K562 (cell line): ENCODE measurements around the gene UTRN. TPM values are rescaled to one million over a fixed set of nuclear protein-coding genes. Genes with fewer than 3 reads are reported as not detected.

Source experiments
- ATAC-seq: fragments of 200-7000 bp; cut with Tn5 transposase; 3 replicates; pipeline ENCODE4 v1.9.1; 2020; ENCODE audit warnings: moderate library complexity
- BruUV-seq: library from RNA; stranded (reverse); fragments of 400-500 nt; replicated peaks from 2 replicates; lab custom pipeline; 2021; lab: Mats Ljungman, UMichigan
- CTCF ChIA-PET: fragments of 300-600 bp; formaldehyde crosslinking; extraction: SDS; loops from one replicate; lab custom pipeline; 2021; ENCODE audit warnings: low intra/inter-chr PET ratio; lab: Yijun Ruan, JAX
- POLR2A ChIA-PET: fragments of 300-600, 350-650 bp; sonication (Branson Sonifier 250); formaldehyde crosslinking; extraction: SDS; loops from one replicate; lab custom pipeline; 2021; ENCODE audit warnings: antibody characterized with exemption, inconsistent platforms; lab: Yijun Ruan, JAX
- DNase-seq, 4 experiments: peaks; one replicate each; pipeline versions ENCODE4 v3.0.0 to v3.0.0-alpha.2; 2011 to 2018; ENCODE audit warnings: low spot score in 3 of 4, mixed read lengths in 3 of 4; ENCODE audit errors: extremely low read depth in 1 of 4
- FAIRE-seq: peaks from 2 replicates; lab custom pipeline; 2011; peaks lifted over from hg19 to GRCh38; lab: Jason Lieb, UNC
- H2AFZ ChIP-seq: 2 replicates; pipeline ENCODE4 v1.6.0; 2011; ENCODE audit warnings: low read depth, low read length, control low read depth, inconsistent platforms
- H3K27ac ChIP-seq: fragments of 200-600 bp; 3 replicates; pipeline ENCODE4 v1.8.0; 2011; ENCODE audit warnings: low read depth, mild to moderate bottlenecking, control low read depth, inconsistent platforms, low read length, moderate library complexity, mixed read lengths; ENCODE audit errors: extremely low read depth
- H3K27me3 ChIP-seq, 2 experiments: fragments of 300-600 bp in 1 of 2; 2 replicates in 1 of 2; 3 replicates in 1 of 2; pipeline versions ENCODE4 v1.6.0 to v1.8.0; 2011; ENCODE audit warnings: inconsistent platforms in 2 of 2, low read length in 2 of 2, mild to moderate bottlenecking in 1 of 2, mixed read lengths in 1 of 2, moderate library complexity in 1 of 2; ENCODE audit not compliant: control insufficient read depth in 2 of 2, insufficient read depth in 2 of 2
- H3K36me3 ChIP-seq: fragments of 300-600 bp; 3 replicates; pipeline ENCODE4 v1.8.0; 2011; ENCODE audit warnings: mild to moderate bottlenecking, low read length, inconsistent platforms; ENCODE audit not compliant: control insufficient read depth, insufficient read depth
- H3K4me1 ChIP-seq, 2 experiments: fragments of 200-600 bp in 1 of 2; replicated peaks in 1 of 2; 2 replicates in 1 of 2; 3 replicates in 1 of 2; pipeline versions ENCODE4 v1.5.1 to v1.8.0; 2011; ENCODE audit warnings: inconsistent platforms in 2 of 2, low read length in 2 of 2, mild to moderate bottlenecking in 1 of 2, mixed read lengths in 1 of 2, moderate library complexity in 1 of 2; ENCODE audit not compliant: control insufficient read depth in 2 of 2, insufficient read depth in 2 of 2
- H3K4me2 ChIP-seq: 2 replicates; pipeline ENCODE4 v1.6.1; 2011; ENCODE audit warnings: low read length, control low read depth, inconsistent platforms, mixed read lengths; ENCODE audit not compliant: insufficient read depth
- H3K4me3 ChIP-seq: fragments of 200-600 bp; sonication (generic), shearing (Covaris generic); 2 replicates; pipeline ENCODE4 v1.5.1; 2016; ENCODE audit warnings: control low read depth, inconsistent platforms
- H3K79me2 ChIP-seq: fragments of 200-600 bp; 3 replicates; pipeline ENCODE4 v1.8.0; 2011; ENCODE audit warnings: low read length, inconsistent platforms; ENCODE audit not compliant: control insufficient read depth, insufficient read depth
- H3K9ac ChIP-seq, 2 experiments: 2 replicates each; pipeline versions ENCODE4 v1.6.0 to v1.6.1; 2011; ENCODE audit warnings: low read depth in 2 of 2, low read length in 2 of 2, control low read depth in 1 of 2, inconsistent platforms in 1 of 2, mild to moderate bottlenecking in 1 of 2, mixed read lengths in 1 of 2; ENCODE audit not compliant: insufficient read depth in 1 of 2
- H3K9me1 ChIP-seq: one replicate; pipeline ENCODE4 v1.6.0; 2011; ENCODE audit warnings: inconsistent platforms, mild to moderate bottlenecking, low read length, moderate library complexity; ENCODE audit not compliant: control insufficient read depth, insufficient read depth
- H3K9me3 ChIP-seq: replicated peaks from 2 replicates; pipeline ENCODE4 v1.5.1; 2011; ENCODE audit warnings: low read depth, low read length, inconsistent platforms; ENCODE audit not compliant: control insufficient read depth, insufficient read depth
- H4K20me1 ChIP-seq: replicated peaks from 2 replicates; pipeline ENCODE4 v1.6.1; 2011; ENCODE audit warnings: low read length, inconsistent platforms, mixed read lengths; ENCODE audit not compliant: control insufficient read depth, insufficient read depth
- WGBS: fragments of 100-300 bp; shearing (Covaris generic); methylation state at CpG from one replicate; pipeline ENCODE4 v1.1.6; 2016; ENCODE audit warnings: low coverage, mixed read lengths; ENCODE audit not compliant: insufficient coverage; ENCODE audit errors: missing lambda C conversion rate; 5-methylcytosine and 5-hydroxymethylcytosine counted together
- in situ Hi-C: fragments of 300-500 bp; cut with MboI; formaldehyde crosslinking; loops from 4 replicates; pipeline ENCODE4 v1.15.0; 2018; ENCODE audit warnings: inconsistent platforms, mixed read lengths
- intact Hi-C: fragments of 100-400 bp; cut with micrococcal nuclease; formaldehyde crosslinking; loops from 2 replicates; pipeline ENCODE4 v1.14.2; 2022
- polyA plus RNA-seq, 8 experiments: library from polyadenylated mRNA; depleted of rRNA in 4 of 8; stranded (reverse) in 5 of 8; unstranded in 3 of 8; fragments of >200 nt; fragmentation: Nextera tagmentation in 2 of 8; fragmentation: Illumina TruSeq in 1 of 8; extraction: Ambion mirVana in 2 of 8; extraction: Trizol in 1 of 8; gene quantifications; 2 replicates each; pipeline versions ENCODE4 v1.2.1 to v1.2.3, GENCODE V29; 2011 to 2014; ENCODE audit warnings: inconsistent platforms in 1 of 8, missing spikeins in 1 of 8
- total RNA-seq, 7 experiments: library from RNA; depleted of rRNA in 6 of 7; stranded (reverse); fragments of >200 nt in 6 of 7; fragmentation: Illumina TruSeq in 2 of 7; extraction: Trizol in 2 of 7; gene quantifications; 2 replicates each; pipeline versions ENCODE4 v1.2.1 to v1.2.3, GENCODE V29; 2011 to 2021; ENCODE audit warnings: low replicate concordance in 1 of 7
- TF ChIP-seq, protein P1 (sequence below): fragments of 450-650 bp; IDR thresholded peaks from 2 replicates; pipeline ENCODE4 v1.6.1; 2016; ENCODE audit warnings: borderline replicate concordance
- TF ChIP-seq, protein P2 (sequence below): IDR thresholded peaks from 2 replicates; pipeline ENCODE4 v1.6.1; 2011; ENCODE audit warnings: borderline replicate concordance, low read depth, mild to moderate bottlenecking, moderate library complexity, low read length; ENCODE audit not compliant: insufficient read depth, poor library complexity, severe bottlenecking
- TF ChIP-seq, protein P3 (sequence below): fragments of 200-800 bp; sonication (Bioruptor generic); IDR thresholded peaks from 2 replicates; pipeline ENCODE4 v1.6.1; 2017; ENCODE audit warnings: missing genetic modification characterization, missing compliant biosample characterization

UTRN gene
- total and polyA plus RNA-seq, 9 of the 15 experiments (the other 6 are each of a cell fraction or from before 2014, with no cell fraction given) = 0.94 to 22.4 (median 10.0) TPM

DNA sequence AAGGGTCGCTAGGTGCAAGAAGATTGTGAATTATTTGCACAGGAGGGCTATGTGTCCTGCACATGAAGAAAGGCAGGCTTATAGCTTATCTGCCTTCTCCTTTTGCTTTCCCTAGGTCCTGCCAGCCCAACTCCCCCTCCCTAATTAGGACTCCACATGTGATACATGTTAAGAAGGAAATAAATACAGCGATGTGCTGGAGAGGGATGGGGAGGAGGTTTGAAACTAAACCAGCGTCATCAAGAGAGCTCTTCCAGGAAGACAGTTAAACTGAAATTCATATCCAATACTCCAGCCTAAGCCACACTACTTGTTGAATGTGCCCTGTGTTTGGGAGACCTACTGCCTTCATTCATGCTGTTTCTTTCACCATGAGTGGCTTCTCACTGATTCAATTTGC lies 34.9 kb upstream of the UTRN start:
- ChIA-PET CTCF (no interaction called here), POLR2A (no interaction called here)
- DNase-seq = no peak
- Histone ChIP-seq H3K36me3 (no peaks in the 10 kb centered on the region), H2AFZ (no peak overlapping the region), H3K9me1 (no peaks in the 10 kb centered on the region), H3K27me3 (peaks cover 9 to 13% of the 10 kb centered on the region in 2 experiments), H3K4me3 (no peak overlapping the region), H3K79me2 (no peaks in the 10 kb centered on the region), H3K4me1 (no peaks in the 10 kb centered on the region), H3K27ac (no peak overlapping the region), H3K4me2 (no peak overlapping the region), H4K20me1 (no peaks in the 10 kb centered on the region), H3K9ac (no peak overlapping the region), H3K9me3 (no peaks in the 10 kb centered on the region)
- TF ChIP-seq, protein P1, sequence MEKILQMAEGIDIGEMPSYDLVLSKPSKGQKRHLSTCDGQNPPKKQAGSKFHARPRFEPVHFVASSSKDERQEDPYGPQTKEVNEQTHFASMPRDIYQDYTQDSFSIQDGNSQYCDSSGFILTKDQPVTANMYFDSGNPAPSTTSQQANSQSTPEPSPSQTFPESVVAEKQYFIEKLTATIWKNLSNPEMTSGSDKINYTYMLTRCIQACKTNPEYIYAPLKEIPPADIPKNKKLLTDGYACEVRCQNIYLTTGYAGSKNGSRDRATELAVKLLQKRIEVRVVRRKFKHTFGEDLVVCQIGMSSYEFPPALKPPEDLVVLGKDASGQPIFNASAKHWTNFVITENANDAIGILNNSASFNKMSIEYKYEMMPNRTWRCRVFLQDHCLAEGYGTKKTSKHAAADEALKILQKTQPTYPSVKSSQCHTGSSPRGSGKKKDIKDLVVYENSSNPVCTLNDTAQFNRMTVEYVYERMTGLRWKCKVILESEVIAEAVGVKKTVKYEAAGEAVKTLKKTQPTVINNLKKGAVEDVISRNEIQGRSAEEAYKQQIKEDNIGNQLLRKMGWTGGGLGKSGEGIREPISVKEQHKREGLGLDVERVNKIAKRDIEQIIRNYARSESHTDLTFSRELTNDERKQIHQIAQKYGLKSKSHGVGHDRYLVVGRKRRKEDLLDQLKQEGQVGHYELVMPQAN = no peak
- TF ChIP-seq, protein P2, sequence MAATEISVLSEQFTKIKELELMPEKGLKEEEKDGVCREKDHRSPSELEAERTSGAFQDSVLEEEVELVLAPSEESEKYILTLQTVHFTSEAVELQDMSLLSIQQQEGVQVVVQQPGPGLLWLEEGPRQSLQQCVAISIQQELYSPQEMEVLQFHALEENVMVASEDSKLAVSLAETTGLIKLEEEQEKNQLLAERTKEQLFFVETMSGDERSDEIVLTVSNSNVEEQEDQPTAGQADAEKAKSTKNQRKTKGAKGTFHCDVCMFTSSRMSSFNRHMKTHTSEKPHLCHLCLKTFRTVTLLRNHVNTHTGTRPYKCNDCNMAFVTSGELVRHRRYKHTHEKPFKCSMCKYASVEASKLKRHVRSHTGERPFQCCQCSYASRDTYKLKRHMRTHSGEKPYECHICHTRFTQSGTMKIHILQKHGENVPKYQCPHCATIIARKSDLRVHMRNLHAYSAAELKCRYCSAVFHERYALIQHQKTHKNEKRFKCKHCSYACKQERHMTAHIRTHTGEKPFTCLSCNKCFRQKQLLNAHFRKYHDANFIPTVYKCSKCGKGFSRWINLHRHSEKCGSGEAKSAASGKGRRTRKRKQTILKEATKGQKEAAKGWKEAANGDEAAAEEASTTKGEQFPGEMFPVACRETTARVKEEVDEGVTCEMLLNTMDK = no peak
- TF ChIP-seq, protein P3, sequence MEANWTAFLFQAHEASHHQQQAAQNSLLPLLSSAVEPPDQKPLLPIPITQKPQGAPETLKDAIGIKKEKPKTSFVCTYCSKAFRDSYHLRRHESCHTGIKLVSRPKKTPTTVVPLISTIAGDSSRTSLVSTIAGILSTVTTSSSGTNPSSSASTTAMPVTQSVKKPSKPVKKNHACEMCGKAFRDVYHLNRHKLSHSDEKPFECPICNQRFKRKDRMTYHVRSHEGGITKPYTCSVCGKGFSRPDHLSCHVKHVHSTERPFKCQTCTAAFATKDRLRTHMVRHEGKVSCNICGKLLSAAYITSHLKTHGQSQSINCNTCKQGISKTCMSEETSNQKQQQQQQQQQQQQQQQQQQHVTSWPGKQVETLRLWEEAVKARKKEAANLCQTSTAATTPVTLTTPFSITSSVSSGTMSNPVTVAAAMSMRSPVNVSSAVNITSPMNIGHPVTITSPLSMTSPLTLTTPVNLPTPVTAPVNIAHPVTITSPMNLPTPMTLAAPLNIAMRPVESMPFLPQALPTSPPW (CRISPR knock-in tag) = peak; percentile 48; the same call in 1 of the 2 replicates
- in situ Hi-C loops = no loop called here
- no peak for FAIRE-seq
- WGBS = 0% methylated on average over 3 of the region's 3 CpGs
- BruUV-seq = no TSS peak
- no peak for ATAC-seq
- intact Hi-C loops = no loop called here
